ENCODE measurements around the gene ELMOD3.
"Not testable (repeated sequence)": the region's sequence is repeated elsewhere in the genome, so short reads cannot be mapped to it uniquely, and the experiment has no call there.

Gene ELMOD3

DNA sequence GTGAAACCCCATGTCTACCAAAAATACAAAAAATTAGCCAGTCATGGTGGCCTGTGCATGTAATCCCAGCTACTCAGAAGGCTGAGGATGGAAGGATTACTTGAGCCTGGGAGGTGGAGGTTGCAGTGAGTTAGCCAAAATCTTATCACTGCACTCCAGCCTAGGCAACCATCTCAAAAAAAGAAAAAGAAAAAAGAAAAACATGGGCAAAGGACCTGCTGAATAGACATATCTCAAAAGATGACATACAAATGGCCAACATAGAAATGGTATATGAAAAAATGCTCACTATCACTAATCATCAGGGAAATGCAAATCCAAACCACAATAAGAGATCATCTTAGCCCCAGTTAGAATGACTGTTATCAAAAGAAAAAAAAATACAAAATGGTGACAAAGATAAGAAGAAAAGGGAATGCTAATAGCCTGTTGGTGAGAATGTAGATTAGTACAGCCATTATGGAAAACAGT lies 25.4 kb upstream of the ELMOD3 start:
- DNase-seq (ENCODE audit: low read depth in 2 of 3, low spot score in 1 of 3) = no peak

GRCh38 chr2:85329701-85330100 lies 24.9 kb upstream of the ELMOD3 start:
- not testable (repeated sequence) for DNase-seq (ENCODE audit: low read depth in 2 of 3, low spot score in 1 of 3)

DNA sequence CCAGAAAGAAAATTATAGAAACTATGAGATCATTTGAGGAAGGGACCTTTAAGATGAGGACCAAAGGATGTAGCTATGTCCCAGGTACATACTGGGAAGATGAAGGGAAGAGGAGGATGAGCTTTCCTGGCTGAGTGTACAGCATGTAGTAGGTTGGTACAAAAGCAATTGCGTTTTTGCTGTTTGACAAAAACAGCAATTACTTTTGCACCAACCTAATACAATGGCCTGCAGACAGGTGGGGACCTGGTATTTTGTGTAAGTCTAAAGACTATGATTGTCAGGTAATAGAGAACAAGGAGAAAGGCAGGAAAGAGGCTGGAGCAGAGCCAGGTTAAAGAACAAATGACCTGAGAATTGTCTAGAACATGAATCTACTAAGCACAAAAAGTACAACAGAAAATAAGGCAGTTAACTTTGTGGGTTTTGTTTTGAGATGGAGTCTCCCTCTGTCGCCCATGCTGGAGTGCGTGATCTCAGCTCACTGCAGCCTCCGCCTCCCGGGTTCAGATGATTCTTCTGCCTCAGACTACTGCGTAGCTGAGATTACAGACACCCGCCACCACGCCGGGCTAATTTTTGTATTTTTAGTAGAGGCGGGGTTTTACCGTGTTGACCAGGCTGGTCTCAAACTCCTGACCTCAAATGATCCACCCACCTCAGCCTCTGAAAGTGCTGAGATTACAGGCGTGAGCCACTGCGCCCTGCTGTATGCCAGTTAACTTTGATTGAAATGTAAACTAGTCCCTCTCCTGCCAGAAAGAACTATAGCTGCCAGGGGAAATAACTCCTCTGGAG lies 23.5 kb upstream of the ELMOD3 start:
- DNase-seq (ENCODE audit: low read depth in 2 of 3, low spot score in 1 of 3) = no peak

DNA sequence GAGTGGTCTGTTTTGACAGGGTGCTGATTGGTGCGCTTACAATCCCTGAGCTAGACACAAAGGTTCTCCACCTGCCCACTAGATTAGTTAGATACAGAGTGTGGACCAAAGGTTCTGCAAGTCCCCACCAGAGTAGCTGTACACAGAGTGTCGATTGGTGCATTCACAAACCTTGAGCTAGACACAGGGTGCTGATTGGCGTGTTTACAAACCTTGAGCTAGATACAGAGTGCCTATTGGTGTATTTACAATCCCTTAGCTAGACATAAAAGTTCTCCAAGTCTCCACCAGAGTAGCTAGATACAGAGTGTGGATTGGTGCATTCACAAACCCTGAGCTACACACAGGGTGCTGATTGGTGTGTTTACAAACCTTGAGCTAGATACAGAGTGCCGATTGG lies 20.7 kb upstream of the ELMOD3 start:
- not testable (repeated sequence) for DNase-seq (ENCODE audit: low read depth in 2 of 3, low spot score in 1 of 3)

DNA sequence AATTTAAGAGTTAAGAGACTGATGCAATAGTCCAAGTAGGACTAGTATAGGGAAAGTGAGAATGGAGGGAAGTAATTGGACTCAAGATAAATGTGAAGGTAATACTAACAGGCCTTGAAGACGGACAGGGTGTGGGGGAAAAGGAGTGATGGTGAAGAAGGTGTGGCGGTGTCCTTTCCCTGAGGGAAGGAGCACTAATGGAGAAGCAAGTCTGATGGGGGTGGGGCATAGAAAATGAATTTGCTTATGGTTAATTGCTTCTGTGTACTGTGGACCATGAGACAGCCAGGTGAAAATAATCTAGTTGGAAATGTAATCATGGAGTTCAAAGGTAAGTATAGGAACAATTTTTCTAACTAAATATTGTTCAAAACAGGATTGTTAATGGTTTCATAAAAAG lies 19.6 kb upstream of the ELMOD3 start:
- DNase-seq (ENCODE audit: low read depth in 2 of 3, low spot score in 1 of 3) = no peak

DNA sequence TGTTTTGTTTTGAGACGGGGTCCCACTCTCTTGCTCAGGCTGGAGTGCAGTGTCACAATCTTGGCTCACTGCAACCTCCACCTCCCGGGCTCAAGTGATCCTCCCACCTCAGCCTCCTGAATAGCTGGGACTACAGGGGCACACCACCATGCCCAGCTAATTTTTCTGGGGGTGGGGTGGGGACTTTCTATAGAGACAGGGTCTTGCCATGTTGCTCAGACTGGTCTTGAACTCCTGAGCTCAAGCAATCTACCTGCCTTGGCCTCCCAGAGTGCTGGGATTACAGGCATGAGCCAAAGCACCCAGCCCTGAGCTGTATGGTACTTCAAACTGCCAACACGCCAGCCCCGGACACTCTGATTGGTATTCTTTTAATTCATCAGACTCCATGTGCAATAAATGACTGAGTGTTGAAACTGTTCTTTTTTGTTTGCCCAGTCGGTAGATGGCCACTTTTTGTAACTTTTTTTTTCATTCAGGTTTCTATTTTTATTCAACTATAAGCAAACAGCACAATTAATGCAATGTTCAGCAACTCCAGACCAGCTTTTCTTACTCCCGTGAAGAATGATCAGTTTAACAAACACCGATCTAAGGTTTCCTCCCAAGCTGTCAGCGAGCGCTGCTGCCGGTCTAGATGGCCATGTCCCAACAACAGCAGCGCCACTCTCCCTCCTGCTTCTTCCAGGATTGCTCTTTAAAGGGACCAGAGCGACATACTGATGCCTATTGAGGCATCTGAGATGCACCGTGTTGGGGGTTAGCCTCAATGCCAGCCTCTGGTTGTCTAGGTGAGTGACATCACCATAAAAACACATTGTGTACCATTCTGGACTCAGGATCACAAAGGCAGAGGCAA lies 14.3 kb upstream of the ELMOD3 start:
- DNase-seq (ENCODE audit: low read depth in 2 of 3, low spot score in 1 of 3) = no peak

DNA sequence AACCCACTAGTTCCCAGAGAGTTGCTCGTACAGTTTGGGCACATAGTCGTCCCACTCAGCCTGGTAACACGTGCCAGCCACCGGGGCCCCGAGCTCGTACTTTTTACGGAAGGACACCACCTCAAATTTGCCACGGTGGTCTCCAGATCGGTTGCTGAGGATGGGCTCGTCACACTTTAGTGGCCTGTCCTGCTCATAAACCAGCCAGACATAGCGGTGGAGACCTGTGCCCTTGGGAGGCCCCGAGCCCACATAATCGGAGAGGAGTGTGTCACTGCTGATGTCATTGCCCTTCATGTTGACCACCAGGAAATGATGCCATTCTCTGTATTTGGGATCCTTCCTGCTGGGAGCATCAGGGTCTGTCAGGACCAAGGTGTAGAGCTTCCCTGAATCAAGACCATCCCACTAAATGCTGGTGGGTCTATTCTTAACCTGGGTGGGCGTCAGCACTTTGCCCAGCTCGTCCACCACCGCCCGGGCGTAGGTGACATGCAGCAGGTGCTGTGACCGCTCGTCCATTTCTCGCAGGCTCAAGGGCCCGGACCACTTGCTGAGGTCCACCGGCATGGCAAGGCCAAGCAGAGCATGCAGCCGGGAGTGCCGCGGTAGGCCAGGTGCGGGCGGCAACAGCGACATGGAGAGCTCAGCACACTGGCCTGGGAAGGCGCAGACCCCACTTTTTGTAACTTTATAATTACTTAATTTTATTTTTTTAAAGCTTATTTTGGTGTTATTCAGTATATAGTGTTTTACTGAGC lies 13.1 kb upstream of the ELMOD3 start:
- no peak for DNase-seq (ENCODE audit: low read depth in 2 of 3, low spot score in 1 of 3)

DNA sequence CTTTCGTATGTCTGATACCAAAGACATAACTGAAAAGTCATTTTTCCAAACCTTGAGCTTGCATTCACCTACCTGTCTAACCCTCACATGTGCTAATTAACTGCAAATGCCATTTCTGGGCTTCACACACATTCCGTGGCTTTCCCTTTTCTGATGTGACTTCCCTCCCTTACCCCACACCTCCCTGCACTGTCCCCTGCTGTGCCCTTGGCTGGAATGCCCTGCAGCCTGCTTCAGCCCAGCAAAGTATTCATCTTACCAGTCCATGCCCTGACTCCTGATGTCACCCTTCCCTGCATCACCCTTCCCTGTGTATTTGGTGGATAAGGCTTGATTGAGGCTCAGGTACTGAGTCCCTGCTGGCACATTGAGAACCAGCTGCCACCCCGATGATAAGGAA lies 12.4 kb upstream of the ELMOD3 start:
- no peak for DNase-seq (ENCODE audit: low read depth in 2 of 3, low spot score in 1 of 3)

DNA sequence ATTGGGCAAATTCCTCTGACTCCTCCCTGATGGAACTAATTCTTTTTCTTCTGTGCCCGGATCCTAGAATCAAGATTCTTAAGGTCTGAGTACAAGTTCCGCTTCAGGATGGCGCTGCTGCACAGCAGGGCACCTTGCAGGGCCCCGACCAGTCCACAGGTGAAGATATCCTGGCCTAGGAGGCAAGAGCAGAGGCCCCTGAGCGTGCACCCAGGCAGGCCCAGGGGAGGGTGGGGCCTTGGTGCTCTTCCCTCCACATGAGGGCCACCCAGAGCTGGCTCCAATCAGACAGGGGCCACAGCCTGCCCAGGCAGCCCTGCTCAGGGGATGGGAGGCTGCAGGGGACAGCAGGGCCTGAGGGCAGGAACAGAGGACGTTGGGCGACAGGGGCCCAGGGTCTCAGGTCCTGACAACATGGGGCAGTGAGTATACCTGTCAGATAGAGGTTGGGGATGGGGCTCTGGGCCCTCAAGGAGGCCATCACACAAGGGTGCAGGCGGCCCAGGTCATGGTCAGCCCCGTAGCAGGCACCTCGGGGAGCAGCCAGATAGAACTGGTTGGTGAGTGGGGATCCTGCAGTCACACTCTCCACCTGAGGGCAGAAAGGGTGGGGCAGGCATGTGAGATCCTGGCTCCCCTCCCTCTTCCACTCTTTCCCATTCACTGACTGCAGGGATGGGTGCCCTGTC lies 11.2 kb upstream of the ELMOD3 start:
- not testable (repeated sequence) for DNase-seq (ENCODE audit: low read depth in 2 of 3, low spot score in 1 of 3)

GRCh38 chr2:85344356-85344954 lies 10.1 kb upstream of the ELMOD3 start:
- no peak for DNase-seq (ENCODE audit: low read depth in 2 of 3, low spot score in 1 of 3)

GRCh38 chr2:85347599-85347998 lies 7.0 kb upstream of the ELMOD3 start:
- no peak for DNase-seq (ENCODE audit: low read depth in 2 of 3, low spot score in 1 of 3)

DNA sequence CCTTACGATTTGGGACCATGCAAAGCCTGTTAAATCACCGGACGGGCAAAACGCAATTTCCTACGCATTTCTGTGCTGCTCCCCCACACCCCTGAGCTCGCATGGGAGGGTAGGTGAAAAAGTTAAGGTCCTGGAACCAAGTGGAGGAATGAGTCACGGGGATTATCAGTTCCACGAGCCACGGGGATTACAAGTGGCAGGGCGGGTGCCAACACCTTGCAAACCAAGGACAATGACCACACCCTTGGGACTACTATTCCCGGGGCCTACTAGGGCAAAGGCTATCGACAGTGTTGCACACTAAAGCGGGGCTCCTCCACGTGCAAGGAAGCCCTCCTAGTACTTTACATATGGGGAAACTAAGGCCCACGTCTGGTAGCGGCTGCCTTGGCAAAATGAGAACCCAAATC lies 688 bp upstream of the ELMOD3 start:
- peak in 1 of 3 donors; percentile 8 for DNase-seq (ENCODE audit: low read depth in 2 of 3, low spot score in 1 of 3)

GRCh38 chr2:85355073-85355410 lies 473 bp downstream of the ELMOD3 start:
- DNase-seq (ENCODE audit: low read depth in 2 of 3, low spot score in 1 of 3) = no peak

DNA sequence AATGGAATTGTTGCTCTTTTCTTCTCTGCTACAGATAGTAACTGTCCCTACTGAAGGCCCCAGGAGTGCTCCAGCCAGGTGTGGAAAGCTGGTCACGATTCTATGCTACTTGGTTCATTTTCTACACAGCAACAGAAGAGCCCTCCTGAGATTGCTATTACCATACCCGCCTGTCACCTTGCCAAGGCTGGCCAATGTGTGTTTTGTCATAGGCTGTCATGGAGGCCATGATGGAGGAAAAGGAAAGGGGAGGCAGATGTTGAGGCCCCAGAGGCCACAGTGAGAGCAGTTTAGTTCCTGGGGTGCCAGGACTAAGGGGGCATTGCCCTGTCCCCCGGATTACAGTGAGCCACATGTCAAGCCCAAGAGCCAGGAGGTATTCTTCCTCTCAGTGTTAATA lies 952 bp downstream of the ELMOD3 start:
- no peak for DNase-seq (ENCODE audit: low read depth in 2 of 3, low spot score in 1 of 3)

DNA sequence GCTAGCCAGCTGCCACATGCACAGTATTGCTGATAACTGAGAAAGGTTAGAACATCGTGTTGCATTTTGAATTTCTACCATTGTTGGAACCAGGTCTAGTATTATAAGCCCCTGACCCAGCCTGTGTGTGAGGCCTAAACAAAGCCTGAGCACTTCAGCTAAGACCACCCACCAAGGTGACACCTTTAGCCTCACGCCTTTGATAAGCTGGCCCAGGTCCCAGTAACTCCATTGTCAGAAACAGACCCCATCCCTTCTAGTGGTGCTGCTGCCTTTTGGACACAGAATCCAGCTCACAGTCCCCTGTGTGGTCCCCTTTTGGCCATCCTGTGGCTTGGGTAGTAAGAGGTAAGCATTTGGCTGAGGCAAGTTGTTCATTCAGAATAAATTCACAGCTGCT lies 1.6 kb downstream of the ELMOD3 start:
- DNase-seq (ENCODE audit: low read depth in 2 of 3, low spot score in 1 of 3) = no peak

DNA sequence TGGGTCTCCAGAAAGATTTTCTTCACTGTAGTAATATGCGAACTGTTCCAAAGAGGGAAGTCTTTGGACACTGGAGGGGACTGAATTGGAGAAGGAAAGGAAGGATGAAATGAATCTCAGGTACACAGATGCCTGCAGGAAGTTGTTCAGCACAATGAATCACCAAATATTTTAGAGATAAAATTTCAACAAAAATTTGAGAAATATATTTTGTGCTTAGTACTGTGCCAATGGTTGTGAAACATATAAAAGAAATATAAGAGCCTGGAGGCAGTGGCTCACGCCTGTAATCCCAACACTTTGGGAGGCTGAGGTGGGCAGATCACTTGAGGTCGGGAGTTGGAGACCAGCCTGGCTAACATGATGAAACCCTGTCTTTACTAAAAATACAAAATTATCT lies 3.2 kb downstream of the ELMOD3 start:
- no peak for DNase-seq (ENCODE audit: low read depth in 2 of 3, low spot score in 1 of 3)

DNA sequence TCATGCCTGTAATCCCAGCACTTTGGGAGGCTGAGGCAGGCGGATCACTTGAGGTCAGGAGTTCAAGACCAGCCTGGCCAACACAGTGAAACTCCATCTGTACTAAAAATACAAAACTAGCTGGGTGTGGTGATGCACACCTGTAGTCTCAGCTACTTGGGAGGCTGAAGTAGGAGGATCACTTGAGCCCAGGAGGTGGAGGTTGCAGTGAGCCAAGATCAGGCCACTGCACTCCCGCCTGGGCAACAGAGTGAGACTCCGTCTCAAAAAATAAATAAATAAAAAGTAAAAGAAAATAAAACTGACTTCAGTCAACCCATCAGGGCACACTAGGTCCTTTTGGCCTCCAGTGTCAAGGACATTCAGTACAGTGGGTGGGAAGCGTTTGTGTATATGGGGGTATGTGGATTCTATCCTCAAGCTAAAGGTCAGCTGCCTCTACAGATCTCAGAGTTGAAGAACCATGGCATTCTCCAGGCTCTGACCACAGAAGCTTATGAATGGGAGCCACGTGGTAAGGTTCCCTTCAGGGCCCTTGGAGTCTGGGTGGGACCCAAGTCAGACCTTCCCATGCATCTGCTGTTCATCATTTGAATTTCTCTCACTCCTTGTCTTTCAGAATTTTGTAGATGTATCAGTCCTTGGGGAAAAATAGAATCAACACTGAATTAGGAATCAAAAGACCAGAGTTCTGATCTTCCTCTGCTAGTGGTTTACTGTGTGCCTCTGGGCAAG lies 8.3 kb downstream of the ELMOD3 start:
- DNase-seq (ENCODE audit: low read depth in 2 of 3, low spot score in 1 of 3) = not testable (repeated sequence)

- DNase-seq (ENCODE audit: low read depth in 2 of 3, low spot score in 1 of 3) = no peak
Measured at GRCh38 chr2:85367180-85367579, 12.6 kb downstream of the ELMOD3 start.

GRCh38 chr2:85368921-85369320 lies 14.4 kb downstream of the ELMOD3 start:
- no peak for DNase-seq (ENCODE audit: low read depth in 2 of 3, low spot score in 1 of 3)

- no peak for DNase-seq (ENCODE audit: low read depth in 2 of 3, low spot score in 1 of 3)
Measured at GRCh38 chr2:85369500-85369899, 14.9 kb downstream of the ELMOD3 start.

All from stimulated activated CD4-positive, alpha-beta T cell treated with anti-CD3 and anti-CD28 coated beads, Interleukin-12 subunit alpha, Interleukin-12 subunit beta, amount 100 ng/mL, for 48 hours (primary cell).